HepG2 (cell line): ENCODE results near the gene IL12A. TPM values are rescaled to one million over a fixed set of nuclear protein-coding genes. Genes with fewer than 3 reads are reported as not detected.
A peak's percentile ranks its signal among the peaks of the same experiment; 100 is the strongest.

Experiments
- ATAC-seq: fragments of 200-7000 bp; cut with Tn5 transposase; 3 replicates; pipeline ENCODE4 v1.9.1; 2020; ENCODE audit warnings: mild to moderate bottlenecking, moderate library complexity
- BruUV-seq: library from RNA; stranded (reverse); fragments of 400-500 nt; replicated peaks from 2 replicates; lab custom pipeline; 2021; lab: Mats Ljungman, UMichigan
- CTCF ChIA-PET: fragments of 300-600 bp; formaldehyde crosslinking; extraction: SDS; loops from one replicate; lab custom pipeline; 2021; ENCODE audit warnings: low total read pairs, inconsistent platforms, low intra/inter-chr PET ratio; lab: Yijun Ruan, JAX
- POLR2A ChIA-PET: fragments of 350-600 bp; sonication (Branson Sonifier 250); formaldehyde crosslinking; loops from one replicate; lab custom pipeline; 2020; ENCODE audit warnings: antibody characterized with exemption, inconsistent platforms; lab: Yijun Ruan, JAX
- DNase-seq: peaks from one replicate; pipeline ENCODE4 v3.0.0-alpha.2; 2015; ENCODE audit warnings: low spot score
- FAIRE-seq: peaks from 3 replicates; lab custom pipeline; 2011; peaks lifted over from hg19 to GRCh38; lab: Jason Lieb, UNC
- H2AFZ ChIP-seq: one replicate; pipeline ENCODE4 v1.6.1; 2011; ENCODE audit warnings: low read length, inconsistent platforms
- H3K27ac ChIP-seq: fragments of 300-600 bp; 3 replicates; pipeline ENCODE4 v1.8.0; 2011; ENCODE audit warnings: mixed run types, mild to moderate bottlenecking, mixed read lengths, low read length, inconsistent platforms; ENCODE audit not compliant: insufficient read depth; ENCODE audit errors: extremely low read length
- H3K27me3 ChIP-seq, 2 experiments: fragments of 200-600 bp in 1 of 2; 2 replicates in 1 of 2; 3 replicates in 1 of 2; pipeline versions ENCODE4 v1.6.0 to v1.8.0; 2011; ENCODE audit warnings: low read length in 2 of 2, mild to moderate bottlenecking in 2 of 2, moderate library complexity in 2 of 2, inconsistent platforms in 1 of 2; ENCODE audit not compliant: insufficient read depth in 2 of 2, control insufficient read depth in 1 of 2
- H3K36me3 ChIP-seq, 2 experiments: fragments of 200-600 bp in 1 of 2; replicated peaks in 1 of 2; 2 replicates in 1 of 2; 3 replicates in 1 of 2; pipeline versions ENCODE4 v1.5.1 to v1.8.0; 2011; ENCODE audit warnings: low read length in 2 of 2, inconsistent platforms in 1 of 2; ENCODE audit not compliant: insufficient read depth in 2 of 2, control insufficient read depth in 1 of 2
- H3K4me1 ChIP-seq: 2 replicates; pipeline ENCODE4 v1.5.1; 2012; ENCODE audit warnings: low read length, inconsistent platforms; ENCODE audit not compliant: insufficient read depth
- H3K4me2 ChIP-seq: 2 replicates; pipeline ENCODE4 v1.6.0; 2011; ENCODE audit warnings: low read depth, low read length, inconsistent platforms
- H3K4me3 ChIP-seq, 3 experiments: fragments of 200-600 bp in 1 of 3; sonication (generic), shearing (Covaris generic) in 1 of 3; replicated peaks in 1 of 3; 2 replicates each; pipeline ENCODE4 v1.5.1; 2011 to 2016; ENCODE audit warnings: low read length in 3 of 3, inconsistent platforms in 2 of 3, low read depth in 2 of 3, mild to moderate bottlenecking in 2 of 3, control low read depth in 1 of 3, mixed read lengths in 1 of 3; ENCODE audit not compliant: insufficient read depth in 1 of 3
- H3K79me2 ChIP-seq: one replicate; pipeline ENCODE4 v1.6.1; 2011; ENCODE audit warnings: low read length, inconsistent platforms; ENCODE audit not compliant: insufficient read depth
- H3K9ac ChIP-seq: 2 replicates; pipeline ENCODE4 v1.6.0; 2011; ENCODE audit warnings: mild to moderate bottlenecking, low read depth, low read length, inconsistent platforms; ENCODE audit not compliant: insufficient read depth
- H3K9me3 ChIP-seq: 2 replicates; pipeline ENCODE4 v1.5.1; 2012; ENCODE audit warnings: mild to moderate bottlenecking, low read length
- H4K20me1 ChIP-seq: 2 replicates; pipeline ENCODE4 v1.6.0; 2011; ENCODE audit warnings: inconsistent platforms, mild to moderate bottlenecking, low read length, moderate library complexity; ENCODE audit not compliant: insufficient read depth
- ARHGAP35 ChIP-seq: sonication (generic); formaldehyde crosslinking; IDR thresholded peaks from 2 replicates; pipeline ENCODE4 v1.9.0; 2022; ENCODE audit warnings: mild to moderate bottlenecking, inconsistent platforms, moderate library complexity, missing genetic modification reagents, borderline replicate concordance
- FOSL2 ChIP-seq: sonication (generic); formaldehyde crosslinking; IDR thresholded peaks from 2 replicates; pipeline ENCODE4 v1.4.0; 2020; ENCODE audit warnings: missing genetic modification reagents
- NFATC3 ChIP-seq: sonication (generic); formaldehyde crosslinking; IDR thresholded peaks from 2 replicates; pipeline ENCODE4 v1.5.1; 2020; ENCODE audit warnings: mild to moderate bottlenecking, missing genetic modification reagents
- WGBS: methylation state at CpG from one replicate; pipeline ENCODE4 v1.1.6; 2017; ENCODE audit warnings: low lambda C conversion rate; 5-methylcytosine and 5-hydroxymethylcytosine counted together
- in situ Hi-C: cut with HindIII; loops from 2 replicates; pipeline ENCODE4 v1.10.0; 2017; ENCODE audit warnings: low pct_unique_long_range_greater_than_20kb; ENCODE audit not compliant: extremely low pct_ligation_motif_present
- intact Hi-C: fragments of 100-400 bp; cut with micrococcal nuclease; formaldehyde crosslinking; loops from one replicate; pipeline ENCODE4 v1.10.0; 2022; ENCODE audit not compliant: unreplicated experiment
- polyA plus RNA-seq, 8 experiments: library from polyadenylated mRNA; depleted of rRNA in 3 of 8; stranded (reverse) in 7 of 8; unstranded in 1 of 8; fragments of >200 nt; fragmentation: Illumina TruSeq in 4 of 8; extraction: Trizol in 4 of 8; gene quantifications; 2 replicates each; pipeline versions ENCODE4 v1.2.1 to v1.2.3, GENCODE V29; 2011 to 2016; ENCODE audit warnings: low read depth in 4 of 8, missing spikeins in 1 of 8, mixed read lengths in 1 of 8; ENCODE audit not compliant: insufficient read depth in 1 of 8
- total RNA-seq, 5 experiments: library from RNA; depleted of rRNA; stranded (reverse); fragments of >200 nt; fragmentation: Illumina TruSeq; extraction: Trizol; gene quantifications; 2 replicates each; pipeline ENCODE4 v1.2.3, GENCODE V29; 2016; ENCODE audit warnings: low read depth in 1 of 5
- TF ChIP-seq, protein P1 (sequence below), 2 experiments: fragments of 450-650 bp in 1 of 2; sonication (generic) in 1 of 2; formaldehyde crosslinking in 1 of 2; IDR thresholded peaks; 2 replicates each; pipeline versions ENCODE4 v1.6.1 to v1.8.0; 2016 to 2022; ENCODE audit warnings: antibody characterized with exemption in 1 of 2, mild to moderate bottlenecking in 1 of 2, missing genetic modification reagents in 1 of 2
- TF ChIP-seq, protein P2 (sequence below): sonication (generic); formaldehyde crosslinking; IDR thresholded peaks from 2 replicates; pipeline ENCODE4 v1.5.1; 2020; ENCODE audit warnings: mild to moderate bottlenecking, missing genetic modification reagents, borderline replicate concordance

IL12A gene
- total and polyA plus RNA-seq, 2 of the 13 experiments (the other 11 are each of a cell fraction or from before 2014, with no cell fraction given) = 0.36 to 1.1 TPM

DNA sequence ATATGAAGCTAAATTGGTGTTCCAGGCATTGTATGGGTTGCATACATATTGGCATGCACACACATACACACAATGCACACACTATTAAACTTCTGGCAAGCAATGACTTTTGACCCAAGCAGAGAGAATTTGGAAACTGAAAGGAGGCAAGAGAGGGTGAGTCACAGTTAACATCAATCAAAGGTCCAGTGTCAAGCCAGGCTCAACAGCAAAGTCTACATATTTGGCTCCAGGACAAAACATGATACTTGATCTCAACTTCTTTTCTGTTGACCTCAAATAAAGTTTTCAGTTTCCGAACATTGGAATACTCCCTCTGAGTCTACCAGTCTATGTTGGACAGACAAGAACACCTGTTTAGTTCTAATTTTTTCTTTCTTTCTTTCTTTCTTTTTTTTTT is 28.3 kb downstream of the IL12A start (continued):
- TF ChIP-seq FOSL2 (CRISPR knock-in tag) (peak; percentile 78), NFATC3 (no peak)
- TF ChIP-seq, protein P1, sequence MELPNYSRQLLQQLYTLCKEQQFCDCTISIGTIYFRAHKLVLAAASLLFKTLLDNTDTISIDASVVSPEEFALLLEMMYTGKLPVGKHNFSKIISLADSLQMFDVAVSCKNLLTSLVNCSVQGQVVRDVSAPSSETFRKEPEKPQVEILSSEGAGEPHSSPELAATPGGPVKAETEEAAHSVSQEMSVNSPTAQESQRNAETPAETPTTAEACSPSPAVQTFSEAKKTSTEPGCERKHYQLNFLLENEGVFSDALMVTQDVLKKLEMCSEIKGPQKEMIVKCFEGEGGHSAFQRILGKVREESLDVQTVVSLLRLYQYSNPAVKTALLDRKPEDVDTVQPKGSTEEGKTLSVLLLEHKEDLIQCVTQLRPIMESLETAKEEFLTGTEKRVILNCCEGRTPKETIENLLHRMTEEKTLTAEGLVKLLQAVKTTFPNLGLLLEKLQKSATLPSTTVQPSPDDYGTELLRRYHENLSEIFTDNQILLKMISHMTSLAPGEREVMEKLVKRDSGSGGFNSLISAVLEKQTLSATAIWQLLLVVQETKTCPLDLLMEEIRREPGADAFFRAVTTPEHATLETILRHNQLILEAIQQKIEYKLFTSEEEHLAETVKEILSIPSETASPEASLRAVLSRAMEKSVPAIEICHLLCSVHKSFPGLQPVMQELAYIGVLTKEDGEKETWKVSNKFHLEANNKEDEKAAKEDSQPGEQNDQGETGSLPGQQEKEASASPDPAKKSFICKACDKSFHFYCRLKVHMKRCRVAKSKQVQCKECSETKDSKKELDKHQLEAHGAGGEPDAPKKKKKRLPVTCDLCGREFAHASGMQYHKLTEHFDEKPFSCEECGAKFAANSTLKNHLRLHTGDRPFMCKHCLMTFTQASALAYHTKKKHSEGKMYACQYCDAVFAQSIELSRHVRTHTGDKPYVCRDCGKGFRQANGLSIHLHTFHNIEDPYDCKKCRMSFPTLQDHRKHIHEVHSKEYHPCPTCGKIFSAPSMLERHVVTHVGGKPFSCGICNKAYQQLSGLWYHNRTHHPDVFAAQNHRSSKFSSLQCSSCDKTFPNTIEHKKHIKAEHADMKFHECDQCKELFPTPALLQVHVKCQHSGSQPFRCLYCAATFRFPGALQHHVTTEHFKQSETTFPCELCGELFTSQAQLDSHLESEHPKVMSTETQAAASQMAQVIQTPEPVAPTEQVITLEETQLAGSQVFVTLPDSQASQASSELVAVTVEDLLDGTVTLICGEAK (IDR thresholded peaks at IDR 0.05) = peak; percentile 56
- TF ChIP-seq, protein P1 (CRISPR knock-in tag; IDR thresholded peaks at IDR 0.05) = no peak

DNA sequence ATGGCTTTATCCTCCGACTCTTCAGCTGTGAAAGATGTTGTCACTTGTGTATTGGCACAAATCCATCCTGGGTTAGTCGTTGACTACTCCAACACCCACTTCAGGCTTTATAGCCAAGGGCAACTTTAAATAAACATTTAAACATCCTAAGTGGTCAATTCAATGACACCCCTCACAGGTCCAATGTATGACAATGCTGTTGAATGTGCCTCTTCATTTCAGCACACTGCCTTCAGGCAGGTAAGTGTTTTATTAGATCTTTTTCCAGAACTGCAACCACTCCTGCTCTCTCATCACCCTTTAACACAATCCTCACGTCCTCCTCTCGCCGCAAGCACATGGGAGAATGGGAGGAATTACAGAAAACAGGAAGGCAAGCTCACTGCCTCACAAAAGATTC is 30.3 kb downstream of the IL12A start:
- H3K4me3 ChIP-seq = no peak overlapping the region
- no peak overlapping the region for H3K4me2 ChIP-seq
- ChIA-PET POLR2A (no interaction called here), CTCF (no interaction called here)
- H3K79me2 ChIP-seq = no peaks in the 10 kb centered on the region
- in situ Hi-C loops (no loop called here), intact Hi-C loops (no loop called here)
- H3K36me3 ChIP-seq = no peaks in the 10 kb centered on the region
- ATAC-seq (no peak), DNase-seq (no peak), FAIRE-seq (no peak)
- H2AFZ ChIP-seq = no peak overlapping the region
- H3K4me1 ChIP-seq = no peaks in the 10 kb centered on the region; the same call in 1 of the 2 replicates
- H3K9ac ChIP-seq = no peak overlapping the region
- no peaks in the 10 kb centered on the region for H4K20me1 ChIP-seq
- 28% methylated on average over 5 of the region's 5 CpGs for WGBS
- no TSS peak for BruUV-seq
- no peaks in the 10 kb centered on the region for H3K9me3 ChIP-seq
- no peak overlapping the region for H3K27ac ChIP-seq
- H3K27me3 ChIP-seq = peaks cover 0 to 5% of the 10 kb centered on the region in 2 experiments; a peak in 1 of 5 replicates
- TF ChIP-seq, protein P2, sequence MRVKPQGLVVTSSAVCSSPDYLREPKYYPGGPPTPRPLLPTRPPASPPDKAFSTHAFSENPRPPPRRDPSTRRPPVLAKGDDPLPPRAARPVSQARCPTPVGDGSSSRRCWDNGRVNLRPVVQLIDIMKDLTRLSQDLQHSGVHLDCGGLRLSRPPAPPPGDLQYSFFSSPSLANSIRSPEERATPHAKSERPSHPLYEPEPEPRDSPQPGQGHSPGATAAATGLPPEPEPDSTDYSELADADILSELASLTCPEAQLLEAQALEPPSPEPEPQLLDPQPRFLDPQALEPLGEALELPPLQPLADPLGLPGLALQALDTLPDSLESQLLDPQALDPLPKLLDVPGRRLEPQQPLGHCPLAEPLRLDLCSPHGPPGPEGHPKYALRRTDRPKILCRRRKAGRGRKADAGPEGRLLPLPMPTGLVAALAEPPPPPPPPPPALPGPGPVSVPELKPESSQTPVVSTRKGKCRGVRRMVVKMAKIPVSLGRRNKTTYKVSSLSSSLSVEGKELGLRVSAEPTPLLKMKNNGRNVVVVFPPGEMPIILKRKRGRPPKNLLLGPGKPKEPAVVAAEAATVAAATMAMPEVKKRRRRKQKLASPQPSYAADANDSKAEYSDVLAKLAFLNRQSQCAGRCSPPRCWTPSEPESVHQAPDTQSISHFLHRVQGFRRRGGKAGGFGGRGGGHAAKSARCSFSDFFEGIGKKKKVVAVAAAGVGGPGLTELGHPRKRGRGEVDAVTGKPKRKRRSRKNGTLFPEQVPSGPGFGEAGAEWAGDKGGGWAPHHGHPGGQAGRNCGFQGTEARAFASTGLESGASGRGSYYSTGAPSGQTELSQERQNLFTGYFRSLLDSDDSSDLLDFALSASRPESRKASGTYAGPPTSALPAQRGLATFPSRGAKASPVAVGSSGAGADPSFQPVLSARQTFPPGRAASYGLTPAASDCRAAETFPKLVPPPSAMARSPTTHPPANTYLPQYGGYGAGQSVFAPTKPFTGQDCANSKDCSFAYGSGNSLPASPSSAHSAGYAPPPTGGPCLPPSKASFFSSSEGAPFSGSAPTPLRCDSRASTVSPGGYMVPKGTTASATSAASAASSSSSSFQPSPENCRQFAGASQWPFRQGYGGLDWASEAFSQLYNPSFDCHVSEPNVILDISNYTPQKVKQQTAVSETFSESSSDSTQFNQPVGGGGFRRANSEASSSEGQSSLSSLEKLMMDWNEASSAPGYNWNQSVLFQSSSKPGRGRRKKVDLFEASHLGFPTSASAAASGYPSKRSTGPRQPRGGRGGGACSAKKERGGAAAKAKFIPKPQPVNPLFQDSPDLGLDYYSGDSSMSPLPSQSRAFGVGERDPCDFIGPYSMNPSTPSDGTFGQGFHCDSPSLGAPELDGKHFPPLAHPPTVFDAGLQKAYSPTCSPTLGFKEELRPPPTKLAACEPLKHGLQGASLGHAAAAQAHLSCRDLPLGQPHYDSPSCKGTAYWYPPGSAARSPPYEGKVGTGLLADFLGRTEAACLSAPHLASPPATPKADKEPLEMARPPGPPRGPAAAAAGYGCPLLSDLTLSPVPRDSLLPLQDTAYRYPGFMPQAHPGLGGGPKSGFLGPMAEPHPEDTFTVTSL (CRISPR knock-in tag) = no peak
- TF ChIP-seq ARHGAP35 (CRISPR knock-in tag) = no peak
